Loucy (cell line): ENCODE data around the gene TRPM3.

Experiments
- H2AFZ ChIP-seq: fragments of 200-600 bp; sonication (generic); 2 replicates; pipeline ENCODE4 v1.6.0; 2016; ENCODE audit warnings: antibody characterized with exemption, mild to moderate bottlenecking, low read length, moderate library complexity
- H3F3A ChIP-seq: fragments of 200-600 bp; 2 replicates; pipeline ENCODE4 v1.6.0; 2016; ENCODE audit warnings: antibody characterized with exemption, low read depth, mild to moderate bottlenecking
- H3K27me3 ChIP-seq: fragments of 200-600 bp; sonication (generic); 2 replicates; pipeline ENCODE4 v1.6.1; 2014; ENCODE audit warnings: low read length, mild to moderate bottlenecking; ENCODE audit not compliant: insufficient read depth, poor library complexity, severe bottlenecking
- H3K36me3 ChIP-seq: fragments of 200-600 bp; sonication (generic); 2 replicates; pipeline ENCODE4 v1.6.1; 2016; ENCODE audit warnings: low read length; ENCODE audit not compliant: insufficient read depth
- H3K4me1 ChIP-seq: fragments of 200-600 bp; sonication (generic); 2 replicates; pipeline ENCODE4 v1.5.1; 2014; ENCODE audit warnings: low read length, mild to moderate bottlenecking; ENCODE audit not compliant: insufficient read depth, poor library complexity, severe bottlenecking
- H3K4me2 ChIP-seq: fragments of 200-600 bp; sonication (generic); 2 replicates; pipeline ENCODE4 v1.6.0; 2014; ENCODE audit warnings: antibody characterized with exemption, low read length, low read depth, mild to moderate bottlenecking; ENCODE audit not compliant: poor library complexity, severe bottlenecking
- H3K4me3 ChIP-seq: fragments of 200-600 bp; sonication (generic); 2 replicates; pipeline ENCODE4 v1.5.1; 2014; ENCODE audit warnings: low read length, mild to moderate bottlenecking, mixed read lengths; ENCODE audit not compliant: poor library complexity, severe bottlenecking
- H3K79me2 ChIP-seq: fragments of 200-600 bp; sonication (generic); 2 replicates; pipeline ENCODE4 v1.6.1; 2014; ENCODE audit warnings: low read length; ENCODE audit not compliant: insufficient read depth
- H3K9ac ChIP-seq: fragments of 200-600 bp; sonication (generic); 2 replicates; pipeline ENCODE4 v1.6.0; 2014; ENCODE audit warnings: mild to moderate bottlenecking, low read depth, low read length, moderate library complexity; ENCODE audit not compliant: poor library complexity, severe bottlenecking
- H3K9me2 ChIP-seq: fragments of 200-600 bp; sonication (generic); replicated peaks from 2 replicates; pipeline ENCODE4 v1.6.1; 2016; ENCODE audit warnings: low read depth, low read length, mixed read lengths
- H3K9me3 ChIP-seq: fragments of 200-600 bp; sonication (generic); 2 replicates; pipeline ENCODE4 v1.6.1; 2014; ENCODE audit warnings: mild to moderate bottlenecking, antibody characterized with exemption, low read length, low read depth; ENCODE audit not compliant: insufficient read depth
- H4K20me1 ChIP-seq: fragments of 200-600 bp; sonication (generic); 2 replicates; pipeline ENCODE4 v1.6.0; 2014; ENCODE audit warnings: antibody characterized with exemption, low read length, mild to moderate bottlenecking; ENCODE audit not compliant: insufficient read depth, poor library complexity, severe bottlenecking
- CTCF ChIP-seq: fragments of 200-600 bp; sonication (generic); conservative IDR thresholded peaks from 2 replicates; pipeline ENCODE4 v1.5.1; 2014; ENCODE audit warnings: mild to moderate bottlenecking, antibody characterized with exemption, low read length
- EZH2phosphoT487 ChIP-seq: fragments of 200-600 bp; IDR thresholded peaks from 2 replicates; pipeline ENCODE4 v1.6.1; 2018; ENCODE audit warnings: antibody characterized with exemption, mild to moderate bottlenecking, moderate library complexity, borderline replicate concordance

Gene TRPM3

GRCh38 chr9:71097671-71098070 lies 23.8 kb downstream of the TRPM3 start:
- no peaks in the 10 kb centered on the region for H4K20me1 ChIP-seq
- no peak overlapping the region for H2AFZ ChIP-seq
- no peaks in the 10 kb centered on the region for H3K27me3 ChIP-seq
- no peaks in the 10 kb centered on the region for H3K36me3 ChIP-seq
- no peak overlapping the region for H3K4me3 ChIP-seq
- H3K9ac ChIP-seq, result no peak overlapping the region
- H3K79me2 ChIP-seq, result no peaks in the 10 kb centered on the region
- H3K4me1 ChIP-seq, result no peaks in the 10 kb centered on the region
- no peak for TF ChIP-seq CTCF
- no peak overlapping the region for H3K4me2 ChIP-seq
- no peaks in the 10 kb centered on the region for H3K9me3 ChIP-seq
- no peaks in the 10 kb centered on the region for H3K9me2 ChIP-seq
- H3F3A ChIP-seq, result no peaks in the 10 kb centered on the region

- Histone ChIP-seq H3K4me3 (no peak overlapping the region), H4K20me1 (no peaks in the 10 kb centered on the region), H3K9ac (no peak overlapping the region), H3K4me2 (no peak overlapping the region), H3K4me1 (no peaks in the 10 kb centered on the region), H3K36me3 (no peaks in the 10 kb centered on the region), H2AFZ (no peak overlapping the region), H3F3A (no peaks in the 10 kb centered on the region), H3K27me3 (no peaks in the 10 kb centered on the region), H3K9me2 (no peaks in the 10 kb centered on the region), H3K79me2 (no peaks in the 10 kb centered on the region), H3K9me3 (no peaks in the 10 kb centered on the region)
- no peak for TF ChIP-seq CTCF
- TF ChIP-seq EZH2phosphoT487, result no peak
Measured at GRCh38 chr9:71096421-71097108, 24.9 kb downstream of the TRPM3 start.

GRCh38 chr9:71094708-71095251 lies 26.6 kb downstream of the TRPM3 start:
- no peak overlapping the region for H3K9ac ChIP-seq
- H4K20me1 ChIP-seq, result no peaks in the 10 kb centered on the region
- no peaks in the 10 kb centered on the region for H3K4me1 ChIP-seq
- H3K9me2 ChIP-seq, result no peaks in the 10 kb centered on the region
- H3K4me2 ChIP-seq, result no peak overlapping the region
- no peak overlapping the region for H3K4me3 ChIP-seq
- H3K9me3 ChIP-seq, result no peaks in the 10 kb centered on the region
- H3K27me3 ChIP-seq, result no peaks in the 10 kb centered on the region
- no peaks in the 10 kb centered on the region for H3K79me2 ChIP-seq
- H3K36me3 ChIP-seq, result no peaks in the 10 kb centered on the region
- no peak overlapping the region for H2AFZ ChIP-seq
- TF ChIP-seq CTCF (no peak), EZH2phosphoT487 (no peak)
- no peaks in the 10 kb centered on the region for H3F3A ChIP-seq
